PC-3 (cell line): ENCODE data around the gene UNC5B. TPM values are rescaled to one million over a fixed set of nuclear protein-coding genes. Genes with fewer than 3 reads are reported as not detected.

Experiments
- ATAC-seq: fragments of 200-7000 bp; cut with Tn5 transposase; 2 replicates; pipeline ENCODE4 v1.9.1; 2020; ENCODE audit warnings: mild to moderate bottlenecking, moderate library complexity
- BruUV-seq: library from RNA; stranded (reverse); fragments of 400-500 nt; replicated peaks from 2 replicates; lab custom pipeline; 2021; lab: Mats Ljungman, UMichigan
- CTCF ChIA-PET: fragments of 300-600 bp; sonication (Branson Sonifier 250); formaldehyde crosslinking; loops from one replicate; lab custom pipeline; 2022; ENCODE audit warnings: antibody characterized with exemption; lab: Charles Lee
- POLR2A ChIA-PET: fragments of 300-600 bp; sonication (Branson Sonifier 250); formaldehyde crosslinking; loops from one replicate; lab custom pipeline; 2022; ENCODE audit warnings: antibody characterized with exemption; ENCODE audit not compliant: unreplicated experiment; lab: Charles Lee
- DNase-seq: peaks from one replicate; pipeline ENCODE4 v3.0.0-alpha.2; 2015
- H2AFZ ChIP-seq: fragments of 300-600 bp; sonication (generic); 2 replicates; pipeline ENCODE4 v1.6.0; 2016; ENCODE audit warnings: antibody characterized with exemption, low read length
- H3F3A ChIP-seq: fragments of 300-600 bp; sonication (generic); one replicate; pipeline ENCODE4 v1.6.0; 2017; ENCODE audit warnings: antibody characterized with exemption, low read length, control low read depth, mild to moderate bottlenecking; ENCODE audit not compliant: unreplicated experiment
- H3K27ac ChIP-seq: fragments of 300-600 bp; sonication (generic); 2 replicates; pipeline ENCODE4 v1.5.1; 2016; ENCODE audit warnings: mild to moderate bottlenecking, low read length
- H3K27me3 ChIP-seq: fragments of 300-600 bp; sonication (generic); 2 replicates; pipeline ENCODE4 v1.6.1; 2016; ENCODE audit warnings: low read length, mixed read lengths
- H3K36me3 ChIP-seq: fragments of 300-600 bp; sonication (generic); 2 replicates; pipeline ENCODE4 v1.6.1; 2016; ENCODE audit warnings: low read depth, mixed run types, low read length, mixed read lengths
- H3K4me1 ChIP-seq: fragments of 300-600 bp; sonication (generic); 2 replicates; pipeline ENCODE4 v1.5.1; 2016; ENCODE audit warnings: low read length; ENCODE audit not compliant: insufficient read depth
- H3K4me2 ChIP-seq: fragments of 300-600 bp; sonication (generic); 2 replicates; pipeline ENCODE4 v1.6.0; 2016; ENCODE audit warnings: low read length
- H3K4me3 ChIP-seq: fragments of 300-600 bp; sonication (generic); 2 replicates; pipeline ENCODE4 v1.5.1; 2016; ENCODE audit warnings: mild to moderate bottlenecking, low read length, mixed read lengths
- H3K79me2 ChIP-seq: fragments of 300-600 bp; sonication (generic); 2 replicates; pipeline ENCODE4 v1.6.1; 2017; ENCODE audit warnings: low read length, mixed read lengths
- H3K9ac ChIP-seq: fragments of 300-600 bp; sonication (generic); 2 replicates; pipeline ENCODE4 v1.6.0; 2016; ENCODE audit warnings: mild to moderate bottlenecking, low read length
- H3K9me2 ChIP-seq: fragments of 300-600 bp; sonication (generic); replicated peaks from 2 replicates; pipeline ENCODE4 v1.6.1; 2016; ENCODE audit warnings: mixed run types, low read length, mixed read lengths
- H3K9me3 ChIP-seq: fragments of 300-600 bp; sonication (generic); 2 replicates; pipeline ENCODE4 v1.6.1; 2016; ENCODE audit warnings: low read length, mixed read lengths
- H4K20me1 ChIP-seq: fragments of 300-600 bp; sonication (generic); 2 replicates; pipeline ENCODE4 v1.6.1; 2016; ENCODE audit warnings: low read length, mixed read lengths
- CTCF ChIP-seq: fragments of 300-600 bp; sonication (generic); conservative IDR thresholded peaks from 2 replicates; pipeline ENCODE4 v1.5.1; 2017; ENCODE audit warnings: antibody characterized with exemption, low read depth, mild to moderate bottlenecking, low read length
- EZH2 ChIP-seq: fragments of 300-600 bp; sonication (generic); IDR thresholded peaks from one replicate; pipeline ENCODE4 v1.6.1; 2017; ENCODE audit warnings: antibody characterized with exemption, mild to moderate bottlenecking, low read length; ENCODE audit not compliant: unreplicated experiment
- EZH2phosphoT487 ChIP-seq: fragments of 300-600 bp; sonication (generic); IDR thresholded peaks from 2 replicates; pipeline ENCODE4 v1.6.1; 2018; ENCODE audit warnings: mild to moderate bottlenecking, antibody characterized with exemption, low read length, borderline replicate concordance
- intact Hi-C: fragments of 100-400 bp; cut with micrococcal nuclease; formaldehyde crosslinking; loops from 2 replicates; pipeline ENCODE4 v1.9.0; 2023
- total RNA-seq: library from RNA; depleted of rRNA; stranded (reverse); fragments of >200 nt; gene quantifications from 2 replicates; pipeline ENCODE4 v1.2.3, GENCODE V29; 2014

The UNC5B gene
- total RNA-seq, 1 experiment from 2014 or later = 0.26 TPM

DNA sequence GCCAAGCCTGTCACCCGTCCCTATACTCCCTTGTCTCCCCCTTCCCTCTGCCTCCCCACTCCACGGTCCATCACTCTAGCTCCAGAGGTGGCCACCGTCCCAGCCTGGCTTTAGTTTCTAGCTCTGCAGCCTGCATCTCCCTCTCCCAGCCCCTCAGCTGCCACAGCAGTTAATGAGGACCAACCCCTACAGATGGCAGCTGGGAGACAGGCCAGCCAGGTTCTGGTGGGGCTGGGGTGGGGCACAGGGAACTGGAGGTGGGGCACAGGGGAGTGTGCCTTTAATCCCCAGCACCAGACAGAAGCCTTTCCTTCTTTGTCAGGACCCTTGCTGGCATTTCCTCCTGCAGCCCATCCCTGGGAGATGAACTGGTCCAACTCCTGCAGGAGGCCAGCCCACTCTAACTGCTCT is 21.1 kb downstream of the UNC5B start:
- DNase-seq (no peak), ATAC-seq (no peak)
- Histone ChIP-seq H3K9me3 (no peaks in the 10 kb centered on the region), H4K20me1 (no peaks in the 10 kb centered on the region), H3K27ac (no peak overlapping the region), H3K4me1 (no peaks in the 10 kb centered on the region), H3F3A (no peaks in the 10 kb centered on the region), H2AFZ (no peak overlapping the region), H3K27me3 (no peaks in the 10 kb centered on the region), H3K4me2 (no peak overlapping the region), H3K9me2 (no peaks in the 10 kb centered on the region), H3K36me3 (no peaks in the 10 kb centered on the region), H3K79me2 (no peaks in the 10 kb centered on the region), H3K4me3 (no peak overlapping the region), H3K9ac (no peak overlapping the region)
- BruUV-seq = no TSS peak
- TF ChIP-seq EZH2phosphoT487 (no peak), CTCF (no peak), EZH2 (no peak)
- ChIA-PET CTCF (no interaction called here), POLR2A (no interaction called here)
- intact Hi-C loops = no loop called here

- Histone ChIP-seq H3K79me2 (no peaks in the 10 kb centered on the region), H4K20me1 (no peaks in the 10 kb centered on the region), H3K9me3 (no peaks in the 10 kb centered on the region), H3K36me3 (no peaks in the 10 kb centered on the region), H3K27me3 (no peaks in the 10 kb centered on the region), H3K4me3 (no peak overlapping the region), H3K4me1 (no peaks in the 10 kb centered on the region), H3F3A (no peaks in the 10 kb centered on the region), H3K9me2 (no peaks in the 10 kb centered on the region), H2AFZ (no peak overlapping the region), H3K9ac (no peak overlapping the region), H3K4me2 (no peak overlapping the region), H3K27ac (no peak overlapping the region)
- TF ChIP-seq EZH2 (no peak), EZH2phosphoT487 (no peak), CTCF (no peak)
- no TSS peak for BruUV-seq
- no peak for DNase-seq
- intact Hi-C loops = no loop called here
- ChIA-PET POLR2A (no interaction called here), CTCF (no interaction called here)
- ATAC-seq = no peak
Observed at GRCh38 chr10:71234004-71234894, 21.9 kb downstream of the UNC5B start.

DNA sequence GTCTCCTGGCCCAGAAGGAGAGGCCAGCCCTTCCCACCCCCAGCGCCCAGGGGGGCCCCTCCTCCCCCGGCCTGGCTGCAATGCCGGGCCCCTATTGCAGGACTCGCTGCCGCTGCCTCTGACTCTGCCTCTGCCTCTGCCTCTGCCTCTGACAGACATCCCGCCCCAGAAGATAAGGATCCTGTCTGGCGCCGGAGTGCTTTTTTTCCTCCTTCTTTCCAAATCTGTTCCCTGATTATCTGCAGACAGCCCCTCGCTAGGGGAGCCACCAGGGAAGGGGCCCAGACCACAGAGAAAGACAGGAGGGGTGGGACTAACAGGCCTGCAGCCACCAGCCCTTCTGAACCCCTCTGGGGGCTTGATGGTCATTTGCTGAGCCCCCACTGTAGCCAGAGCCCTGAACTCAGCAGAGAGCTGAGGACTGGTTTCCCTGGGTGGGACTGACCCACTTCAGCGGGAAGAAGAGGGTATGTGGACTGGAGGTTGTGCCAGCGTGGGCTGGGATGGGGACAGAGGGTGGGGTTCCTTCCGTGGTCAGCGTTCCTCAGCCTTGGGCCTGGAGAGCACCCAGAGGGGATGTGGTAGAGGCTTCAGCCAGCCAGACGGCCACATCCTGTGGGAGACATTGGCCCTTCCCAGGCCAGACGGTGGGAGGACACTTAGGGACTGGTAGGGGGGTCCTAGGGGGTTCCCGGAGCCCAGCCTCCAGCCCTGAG is 22.8 kb downstream of the UNC5B start:
- H3K27me3 ChIP-seq = no peaks in the 10 kb centered on the region
- H3K79me2 ChIP-seq = no peaks in the 10 kb centered on the region
- ATAC-seq (no peak), DNase-seq (no peak)
- no peak overlapping the region for H2AFZ ChIP-seq
- no peak for TF ChIP-seq EZH2phosphoT487
- TF ChIP-seq CTCF = no peak
- no peak for TF ChIP-seq EZH2
- H3K9me2 ChIP-seq = no peaks in the 10 kb centered on the region
- no peaks in the 10 kb centered on the region for H3K9me3 ChIP-seq
- no peak overlapping the region for H3K9ac ChIP-seq
- BruUV-seq = no TSS peak
- H3K27ac ChIP-seq = no peak overlapping the region
- H3F3A ChIP-seq = no peaks in the 10 kb centered on the region
- CTCF ChIA-PET = no interaction called here
- H3K4me1 ChIP-seq = no peaks in the 10 kb centered on the region
- no peak overlapping the region for H3K4me2 ChIP-seq
- no peaks in the 10 kb centered on the region for H4K20me1 ChIP-seq
- no peak overlapping the region for H3K4me3 ChIP-seq
- POLR2A ChIA-PET = no interaction called here
- intact Hi-C loops = no loop called here
- no peaks in the 10 kb centered on the region for H3K36me3 ChIP-seq
